IPS-11a (cell line): ENCODE data around the gene ROBO1.

ENCODE experiments used
- H3K4me3 ChIP-seq: one replicate; pipeline ENCODE4 v1.5.1; 2013; ENCODE audit warnings: low read depth, low read length, control low read depth

The ROBO1 gene

GRCh38 chr3:78822726-78823125, 945.1 kb downstream of the ROBO1 start:
- H3K4me3 ChIP-seq: no peak overlapping the region

- H3K4me3 ChIP-seq: no peak overlapping the region
These were observed 947.3 kb downstream of the ROBO1 start for GRCh38 chr3:78820542-78820941.

- no peak overlapping the region for H3K4me3 ChIP-seq
These were observed 949.4 kb downstream of the ROBO1 start for GRCh38 chr3:78818161-78818985.

GRCh38 chr3:78814893-78815562, 952.8 kb downstream of the ROBO1 start:
- H3K4me3 ChIP-seq: no peak overlapping the region

- H3K4me3 ChIP-seq: no peak overlapping the region
These were observed 955.6 kb downstream of the ROBO1 start for GRCh38 chr3:78812166-78812565.

GRCh38 chr3:78809966-78810365, 957.8 kb downstream of the ROBO1 start:
- H3K4me3 ChIP-seq: no peak overlapping the region

GRCh38 chr3:78804251-78805037, 963.4 kb downstream of the ROBO1 start:
- no peak overlapping the region for H3K4me3 ChIP-seq

GRCh38 chr3:78802562-78802930, 965.3 kb downstream of the ROBO1 start:
- H3K4me3 ChIP-seq: no peak overlapping the region

- H3K4me3 ChIP-seq: no peak overlapping the region
These were observed 965.8 kb downstream of the ROBO1 start for GRCh38 chr3:78801926-78802561.

GRCh38 chr3:78799681-78800080, 968.1 kb downstream of the ROBO1 start:
- H3K4me3 ChIP-seq: no peak overlapping the region

- no peak overlapping the region for H3K4me3 ChIP-seq
These were observed 969.4 kb downstream of the ROBO1 start for GRCh38 chr3:78798266-78798832.

- H3K4me3 ChIP-seq: no peak overlapping the region
These were observed 973.4 kb downstream of the ROBO1 start for GRCh38 chr3:78794431-78794830.

- no peak overlapping the region for H3K4me3 ChIP-seq
These were observed 975.1 kb downstream of the ROBO1 start for GRCh38 chr3:78792733-78793132.

- no peak overlapping the region for H3K4me3 ChIP-seq
These were observed 975.6 kb downstream of the ROBO1 start for GRCh38 chr3:78792212-78792611.

GRCh38 chr3:78791753-78792152, 976.0 kb downstream of the ROBO1 start:
- H3K4me3 ChIP-seq: no peak overlapping the region

- no peak overlapping the region for H3K4me3 ChIP-seq
These were observed 979.0 kb downstream of the ROBO1 start for GRCh38 chr3:78788839-78789238.

- no peak overlapping the region for H3K4me3 ChIP-seq
These were observed 982.8 kb downstream of the ROBO1 start for GRCh38 chr3:78785004-78785403.

- H3K4me3 ChIP-seq: no peak overlapping the region
These were observed 986.4 kb downstream of the ROBO1 start for GRCh38 chr3:78781351-78781750.

- no peak overlapping the region for H3K4me3 ChIP-seq
These were observed 1001.9 kb downstream of the ROBO1 start for GRCh38 chr3:78765671-78766485.

GRCh38 chr3:78764634-78765033, 1003.2 kb downstream of the ROBO1 start:
- no peak overlapping the region for H3K4me3 ChIP-seq
